ENCODE data around the gene SIAH3.
"Not testable (repeated sequence)": the region's sequence is repeated elsewhere in the genome, so short reads cannot be mapped to it uniquely, and the experiment has no call there.

SIAH3 gene

GRCh38 chr13:45881353-45881752, 29.8 kb upstream of the SIAH3 start:
- no peaks in the 10 kb centered on the region for H3K4me1 ChIP-seq (ENCODE audit: control insufficient read depth, insufficient read depth, low read length)
- H3K27ac ChIP-seq (ENCODE audit: low read length), result no peak overlapping the region
- no peak overlapping the region for H3K9ac ChIP-seq (ENCODE audit: low read length in 2 of 2)
- no peak overlapping the region for H3K4me3 ChIP-seq (ENCODE audit: low read length in 2 of 2)
- peaks cover 0 to 2% of the 10 kb centered on the region in 2 donors for H3K9me3 ChIP-seq (ENCODE audit: control insufficient read depth in 2 of 2, low read length in 2 of 2)
- no peaks in the 10 kb centered on the region for H3K27me3 ChIP-seq (ENCODE audit: control insufficient read depth in 1 of 2, insufficient read depth in 2 of 2, low read length in 2 of 2)
- H3K36me3 ChIP-seq (ENCODE audit: control insufficient read depth in 2 of 2, insufficient read depth in 2 of 2, low read length in 2 of 2), result no peaks in the 10 kb centered on the region

- Histone ChIP-seq H3K27me3 (ENCODE audit: control insufficient read depth in 1 of 2, insufficient read depth in 2 of 2, low read length in 2 of 2) (no peaks in the 10 kb centered on the region), H3K9ac (ENCODE audit: low read length in 2 of 2) (no peak overlapping the region), H3K4me1 (ENCODE audit: control insufficient read depth, insufficient read depth, low read length) (no peaks in the 10 kb centered on the region), H3K27ac (ENCODE audit: low read length) (no peak overlapping the region), H3K9me3 (ENCODE audit: control insufficient read depth in 2 of 2, low read length in 2 of 2) (no peaks in the 10 kb centered on the region), H3K36me3 (ENCODE audit: control insufficient read depth in 2 of 2, insufficient read depth in 2 of 2, low read length in 2 of 2) (no peaks in the 10 kb centered on the region), H3K4me3 (ENCODE audit: low read length in 2 of 2) (no peak overlapping the region)
Observed at GRCh38 chr13:45880242-45880641, 28.7 kb upstream of the SIAH3 start.

DNA sequence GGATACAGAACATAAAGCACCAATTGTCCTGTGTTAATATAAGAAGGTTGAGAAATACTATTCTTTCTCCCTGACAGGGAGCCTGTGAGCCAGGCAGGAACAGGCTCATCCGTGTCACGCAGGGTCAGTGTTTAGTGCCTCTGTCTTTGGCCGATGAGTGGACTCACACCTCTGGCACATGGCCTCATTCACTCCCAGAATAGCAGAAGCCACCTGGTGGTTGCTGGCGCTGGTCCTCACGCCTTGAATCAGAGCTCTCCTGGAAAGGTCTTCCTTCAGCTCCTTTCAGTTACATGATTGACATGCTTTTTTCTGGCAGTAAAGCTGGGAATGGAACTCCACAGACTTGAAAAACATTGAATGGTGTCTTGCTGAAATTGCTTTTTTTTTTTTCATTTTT, 28.1 kb upstream of the SIAH3 start:
- H3K27ac ChIP-seq (ENCODE audit: low read length), result no peak overlapping the region
- H3K27me3 ChIP-seq (ENCODE audit: control insufficient read depth in 1 of 2, insufficient read depth in 2 of 2, low read length in 2 of 2), result no peaks in the 10 kb centered on the region
- H3K4me3 ChIP-seq (ENCODE audit: low read length in 2 of 2), result no peak overlapping the region

GRCh38 chr13:45878966-45879365, 27.4 kb upstream of the SIAH3 start:
- H3K4me3 ChIP-seq (ENCODE audit: low read length in 2 of 2), result no peak overlapping the region
- H3K9me3 ChIP-seq (ENCODE audit: control insufficient read depth in 2 of 2, low read length in 2 of 2), result no peaks in the 10 kb centered on the region
- no peaks in the 10 kb centered on the region for H3K36me3 ChIP-seq (ENCODE audit: control insufficient read depth in 2 of 2, insufficient read depth in 2 of 2, low read length in 2 of 2)
- no peaks in the 10 kb centered on the region for H3K27me3 ChIP-seq (ENCODE audit: control insufficient read depth in 1 of 2, insufficient read depth in 2 of 2, low read length in 2 of 2)
- no peak overlapping the region for H3K9ac ChIP-seq (ENCODE audit: low read length in 2 of 2)
- H3K4me1 ChIP-seq (ENCODE audit: control insufficient read depth, insufficient read depth, low read length), result no peaks in the 10 kb centered on the region
- H3K27ac ChIP-seq (ENCODE audit: low read length), result no peak overlapping the region

More for the DNA sequence above, 28.1 kb upstream of the SIAH3 start:
- H3K9ac ChIP-seq (ENCODE audit: low read length in 2 of 2), result no peak overlapping the region
- no peaks in the 10 kb centered on the region for H3K4me1 ChIP-seq (ENCODE audit: control insufficient read depth, insufficient read depth, low read length)
- H3K9me3 ChIP-seq (ENCODE audit: control insufficient read depth in 2 of 2, low read length in 2 of 2), result no peaks in the 10 kb centered on the region
- no peaks in the 10 kb centered on the region for H3K36me3 ChIP-seq (ENCODE audit: control insufficient read depth in 2 of 2, insufficient read depth in 2 of 2, low read length in 2 of 2)

DNA sequence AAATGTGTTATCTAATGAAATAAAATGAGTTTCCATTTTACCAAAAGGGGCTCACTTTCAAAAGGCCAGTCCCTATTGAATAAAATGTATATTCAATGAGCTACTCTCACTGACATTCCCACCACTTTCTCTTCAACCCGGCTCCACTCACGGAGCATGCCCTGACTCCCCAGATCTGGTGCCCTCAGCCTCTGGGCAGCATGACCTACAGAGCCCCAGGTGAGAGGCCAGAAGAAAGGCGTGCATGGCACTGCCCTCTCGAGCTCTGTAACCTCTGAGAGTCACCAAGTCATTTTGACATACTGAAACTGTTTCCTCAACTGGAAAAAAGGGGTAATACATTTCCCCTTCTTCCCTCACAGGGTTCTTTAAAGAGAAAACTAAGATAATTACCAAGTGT, 25.2 kb upstream of the SIAH3 start:
- H3K27me3 ChIP-seq (ENCODE audit: control insufficient read depth in 1 of 2, insufficient read depth in 2 of 2, low read length in 2 of 2), result no peaks in the 10 kb centered on the region

GRCh38 chr13:45875951-45876350, 24.4 kb upstream of the SIAH3 start:
- H3K9ac ChIP-seq (ENCODE audit: low read length in 2 of 2), result no peak overlapping the region
- no peak overlapping the region for H3K27ac ChIP-seq (ENCODE audit: low read length)
- H3K36me3 ChIP-seq (ENCODE audit: control insufficient read depth in 2 of 2, insufficient read depth in 2 of 2, low read length in 2 of 2), result no peaks in the 10 kb centered on the region
- H3K4me3 ChIP-seq (ENCODE audit: low read length in 2 of 2), result no peak overlapping the region
- H3K27me3 ChIP-seq (ENCODE audit: control insufficient read depth in 1 of 2, insufficient read depth in 2 of 2, low read length in 2 of 2), result no peaks in the 10 kb centered on the region
- no peaks in the 10 kb centered on the region for H3K4me1 ChIP-seq (ENCODE audit: control insufficient read depth, insufficient read depth, low read length)
- no peaks in the 10 kb centered on the region for H3K9me3 ChIP-seq (ENCODE audit: control insufficient read depth in 2 of 2, low read length in 2 of 2)

More for the DNA sequence above, 25.2 kb upstream of the SIAH3 start:
- no peaks in the 10 kb centered on the region for H3K36me3 ChIP-seq (ENCODE audit: control insufficient read depth in 2 of 2, insufficient read depth in 2 of 2, low read length in 2 of 2)
- no peaks in the 10 kb centered on the region for H3K4me1 ChIP-seq (ENCODE audit: control insufficient read depth, insufficient read depth, low read length)
- H3K27ac ChIP-seq (ENCODE audit: low read length), result no peak overlapping the region
- H3K9me3 ChIP-seq (ENCODE audit: control insufficient read depth in 2 of 2, low read length in 2 of 2), result no peaks in the 10 kb centered on the region
- no peak overlapping the region for H3K9ac ChIP-seq (ENCODE audit: low read length in 2 of 2)
- H3K4me3 ChIP-seq (ENCODE audit: low read length in 2 of 2), result no peak overlapping the region

GRCh38 chr13:45873491-45874325, 22.2 kb upstream of the SIAH3 start:
- H3K9me3 ChIP-seq (ENCODE audit: control insufficient read depth in 2 of 2, low read length in 2 of 2), result no peaks in the 10 kb centered on the region
- H3K4me1 ChIP-seq (ENCODE audit: control insufficient read depth, insufficient read depth, low read length), result no peaks in the 10 kb centered on the region
- H3K27me3 ChIP-seq (ENCODE audit: control insufficient read depth in 1 of 2, insufficient read depth in 2 of 2, low read length in 2 of 2), result no peaks in the 10 kb centered on the region
- H3K4me3 ChIP-seq (ENCODE audit: low read length in 2 of 2), result no peak overlapping the region
- no peaks in the 10 kb centered on the region for H3K36me3 ChIP-seq (ENCODE audit: control insufficient read depth in 2 of 2, insufficient read depth in 2 of 2, low read length in 2 of 2)
- no peak overlapping the region for H3K9ac ChIP-seq (ENCODE audit: low read length in 2 of 2)
- H3K27ac ChIP-seq (ENCODE audit: low read length), result no peak overlapping the region

- H3K4me3 ChIP-seq (ENCODE audit: low read length in 2 of 2), result no peak overlapping the region
- no peaks in the 10 kb centered on the region for H3K36me3 ChIP-seq (ENCODE audit: control insufficient read depth in 2 of 2, insufficient read depth in 2 of 2, low read length in 2 of 2)
- no peaks in the 10 kb centered on the region for H3K4me1 ChIP-seq (ENCODE audit: control insufficient read depth, insufficient read depth, low read length)
- H3K27me3 ChIP-seq (ENCODE audit: control insufficient read depth in 1 of 2, insufficient read depth in 2 of 2, low read length in 2 of 2), result no peaks in the 10 kb centered on the region
- no peaks in the 10 kb centered on the region for H3K9me3 ChIP-seq (ENCODE audit: control insufficient read depth in 2 of 2, low read length in 2 of 2)
- H3K9ac ChIP-seq (ENCODE audit: low read length in 2 of 2), result no peak overlapping the region
- no peak overlapping the region for H3K27ac ChIP-seq (ENCODE audit: low read length)
Observed at GRCh38 chr13:45872566-45872965, 21.0 kb upstream of the SIAH3 start.

DNA sequence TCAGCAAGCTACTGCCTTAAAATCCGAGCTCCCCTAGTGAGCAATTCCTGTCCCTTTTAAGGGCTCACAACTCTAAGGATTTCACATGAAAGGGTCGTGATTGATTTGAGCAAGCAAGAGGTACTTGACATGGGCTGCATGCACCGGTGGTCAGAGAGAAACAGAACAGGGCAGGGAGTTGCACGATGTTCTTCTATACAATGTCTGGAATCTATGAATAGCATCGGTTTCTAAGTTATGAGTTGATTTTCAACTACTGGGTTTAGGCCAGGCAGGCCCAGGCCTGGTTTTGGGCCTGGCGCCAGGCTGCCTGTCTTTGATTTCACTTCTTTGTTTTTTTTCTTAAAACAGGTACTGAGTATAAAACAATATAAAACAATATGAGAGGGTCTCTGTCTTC, 19.6 kb upstream of the SIAH3 start:
- H3K27ac ChIP-seq (ENCODE audit: low read length); H3K9me3 ChIP-seq (ENCODE audit: control insufficient read depth in 2 of 2, low read length in 2 of 2); H3K4me1 ChIP-seq (ENCODE audit: control insufficient read depth, insufficient read depth, low read length); H3K4me3 ChIP-seq (ENCODE audit: low read length in 2 of 2); H3K36me3 ChIP-seq (ENCODE audit: control insufficient read depth in 2 of 2, insufficient read depth in 2 of 2, low read length in 2 of 2); H3K27me3 ChIP-seq (ENCODE audit: control insufficient read depth in 1 of 2, insufficient read depth in 2 of 2, low read length in 2 of 2); H3K9ac ChIP-seq (ENCODE audit: low read length in 2 of 2): not testable (repeated sequence)

- H3K36me3 ChIP-seq (ENCODE audit: control insufficient read depth in 2 of 2, insufficient read depth in 2 of 2, low read length in 2 of 2), result no peaks in the 10 kb centered on the region
- no peaks in the 10 kb centered on the region for H3K4me1 ChIP-seq (ENCODE audit: control insufficient read depth, insufficient read depth, low read length)
- no peak overlapping the region for H3K4me3 ChIP-seq (ENCODE audit: low read length in 2 of 2)
- no peak overlapping the region for H3K9ac ChIP-seq (ENCODE audit: low read length in 2 of 2)
- no peak overlapping the region for H3K27ac ChIP-seq (ENCODE audit: low read length)
- H3K9me3 ChIP-seq (ENCODE audit: control insufficient read depth in 2 of 2, low read length in 2 of 2), result no peaks in the 10 kb centered on the region
- H3K27me3 ChIP-seq (ENCODE audit: control insufficient read depth in 1 of 2, insufficient read depth in 2 of 2, low read length in 2 of 2), result no peaks in the 10 kb centered on the region
Observed at GRCh38 chr13:45870232-45870631, 18.7 kb upstream of the SIAH3 start.

GRCh38 chr13:45865414-45865813, 13.9 kb upstream of the SIAH3 start:
- H3K9me3 ChIP-seq (ENCODE audit: control insufficient read depth in 2 of 2, low read length in 2 of 2), result peaks cover 0 to 3% of the 10 kb centered on the region in 2 donors
- H3K36me3 ChIP-seq (ENCODE audit: control insufficient read depth in 2 of 2, insufficient read depth in 2 of 2, low read length in 2 of 2), result no peaks in the 10 kb centered on the region
- no peak overlapping the region for H3K27ac ChIP-seq (ENCODE audit: low read length)
- no peaks in the 10 kb centered on the region for H3K27me3 ChIP-seq (ENCODE audit: control insufficient read depth in 1 of 2, insufficient read depth in 2 of 2, low read length in 2 of 2)
- H3K9ac ChIP-seq (ENCODE audit: low read length in 2 of 2), result no peak overlapping the region
- no peaks in the 10 kb centered on the region for H3K4me1 ChIP-seq (ENCODE audit: control insufficient read depth, insufficient read depth, low read length)
- no peak overlapping the region for H3K4me3 ChIP-seq (ENCODE audit: low read length in 2 of 2)

Data from stomach smooth muscle (tissue), 2 donors.